HG03103 (cell line): ENCODE measurements around the gene PSMG2.
"Not testable (repeated sequence)": the region's sequence is repeated elsewhere in the genome, so short reads cannot be mapped to it uniquely, and the experiment has no call there.

Experiments used
- ATAC-seq: cut with Tn5 transposase; IDR thresholded peaks from one replicate; pipeline ENCODE4 v1.9.1; 2021; ENCODE audit warnings: low read depth; ENCODE audit not compliant: unreplicated experiment

The PSMG2 gene

GRCh38 chr18:12721495-12722275 is 18.8 kb downstream of the PSMG2 start:
- ATAC-seq = no peak

DNA sequence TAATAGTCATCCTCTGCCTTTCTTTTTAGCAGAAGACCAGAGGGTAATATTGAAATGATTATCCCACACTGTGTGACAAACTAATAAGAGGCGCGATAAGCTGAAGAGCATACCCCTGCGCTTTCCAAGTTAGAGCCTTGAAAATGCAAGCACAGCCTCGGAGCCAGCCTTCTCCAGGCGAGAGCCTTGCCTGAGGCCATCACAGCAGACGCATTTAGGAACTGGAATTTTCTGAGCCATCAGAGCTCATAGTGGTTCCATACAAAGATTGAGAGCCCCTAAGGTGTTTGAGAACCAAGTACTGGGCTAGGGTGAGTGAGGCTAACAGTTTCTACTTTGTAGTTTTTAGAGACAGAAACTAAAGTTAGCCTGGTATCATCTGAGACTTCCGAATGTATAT is 19.9 kb downstream of the PSMG2 start:
- ATAC-seq = no peak

DNA sequence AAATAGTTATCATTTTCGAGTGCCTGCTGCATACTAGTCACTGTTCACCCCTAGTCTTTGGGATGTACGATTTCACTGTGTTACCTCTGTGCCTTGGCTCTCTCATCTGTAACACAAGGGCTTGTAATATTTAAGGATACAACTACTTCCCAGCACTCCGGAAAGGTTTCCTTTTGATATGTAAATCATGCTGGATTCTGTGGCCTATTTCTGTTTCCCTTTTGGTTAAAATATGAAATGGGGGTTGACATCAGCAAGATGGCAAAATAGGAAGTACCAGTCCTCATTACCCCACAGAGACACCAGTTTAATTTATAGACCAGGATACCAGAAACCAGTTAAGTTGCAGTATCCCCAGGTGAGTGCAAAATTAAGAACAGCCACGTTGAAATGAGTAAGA is 23.5 kb downstream of the PSMG2 start:
- ATAC-seq = no peak

- ATAC-seq = no peak
These were observed 24.1 kb downstream of the PSMG2 start for GRCh38 chr18:12726774-12727550.

DNA sequence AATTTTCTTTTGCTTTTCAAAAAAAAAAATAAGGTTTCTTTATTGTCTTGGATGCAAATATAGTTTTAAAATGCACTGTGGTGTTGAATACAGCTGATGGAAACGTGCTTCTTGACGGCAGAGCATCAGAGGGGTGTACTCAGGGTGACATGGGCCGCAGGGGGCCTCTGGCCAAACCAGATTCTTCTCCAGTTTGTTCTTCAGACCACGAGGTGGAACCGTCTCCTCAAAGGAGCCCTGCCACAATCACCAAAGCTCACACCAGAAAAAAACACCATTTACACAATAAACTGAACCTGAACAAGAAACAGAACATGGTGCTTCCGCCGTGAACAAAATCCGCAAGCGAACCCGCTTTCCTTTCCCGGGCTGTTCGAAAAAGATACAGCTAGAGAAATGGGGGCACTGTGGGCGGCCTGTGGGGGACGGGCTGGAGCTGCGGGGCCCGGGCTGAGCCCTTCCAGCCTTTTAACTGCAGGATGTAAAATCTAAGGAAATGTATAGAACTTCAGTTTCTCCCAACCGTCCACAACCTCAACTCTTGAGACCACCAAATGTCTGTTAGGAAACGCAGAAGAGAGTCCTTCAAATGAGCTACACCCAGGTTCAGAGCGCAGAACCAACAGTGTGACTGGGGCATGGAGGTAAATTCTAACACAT is 34.5 kb downstream of the PSMG2 start:
- no peak for ATAC-seq

GRCh38 chr18:12741351-12741750 is 38.5 kb downstream of the PSMG2 start:
- no peak for ATAC-seq

DNA sequence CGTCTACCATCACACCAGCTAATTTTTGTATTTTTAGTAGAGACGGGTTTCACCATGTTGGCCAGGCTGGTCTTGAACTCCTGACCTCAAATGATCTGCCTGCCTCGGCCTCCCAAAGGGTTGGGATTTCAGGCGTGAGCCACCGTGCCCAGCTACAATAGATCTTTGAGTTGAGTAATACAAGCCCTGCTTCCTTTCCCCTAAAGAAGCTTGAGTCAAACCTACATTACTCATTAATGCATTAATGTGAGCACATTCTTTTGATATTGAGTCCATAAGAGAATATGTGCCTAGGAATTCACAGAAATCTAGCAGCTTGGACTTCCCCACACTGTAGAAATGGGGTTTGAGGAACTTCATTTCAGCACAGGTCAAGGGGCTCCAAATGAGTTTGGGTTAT is 39.6 kb downstream of the PSMG2 start:
- no peak for ATAC-seq

GRCh38 chr18:12744103-12744502 is 41.3 kb downstream of the PSMG2 start:
- ATAC-seq = no peak

DNA sequence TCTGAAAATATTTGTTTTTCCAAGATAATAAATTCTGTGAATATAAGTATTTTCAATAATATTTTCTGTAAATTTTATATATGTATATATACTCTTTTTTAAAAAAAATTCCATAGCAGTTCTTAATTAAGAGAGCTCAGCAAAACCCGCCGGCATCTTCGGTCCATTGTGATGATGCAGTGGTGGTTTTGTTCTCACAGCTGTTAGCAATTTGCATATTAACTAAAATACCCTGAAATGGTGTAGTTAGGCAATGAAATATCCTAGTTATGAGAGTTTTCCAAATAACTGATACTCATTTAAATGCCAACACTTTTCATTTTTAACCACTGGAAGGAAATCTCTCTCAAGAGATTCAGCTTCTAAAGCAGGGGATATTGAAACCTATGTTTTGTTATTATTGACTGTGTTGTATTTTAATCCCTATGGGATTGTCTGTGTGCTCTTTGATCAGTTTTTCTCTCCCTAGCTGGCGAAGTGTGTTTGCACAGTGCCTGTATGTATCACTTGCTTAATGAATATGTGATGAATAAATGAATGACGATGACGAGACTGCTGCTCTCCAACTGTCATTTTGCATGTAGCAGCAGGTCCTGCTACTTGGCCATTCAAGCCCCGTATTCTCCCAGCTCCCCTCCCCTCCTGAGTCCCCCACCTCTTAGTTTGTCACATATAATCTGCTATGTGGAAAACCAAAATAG is 42.4 kb downstream of the PSMG2 start:
- no peak for ATAC-seq

DNA sequence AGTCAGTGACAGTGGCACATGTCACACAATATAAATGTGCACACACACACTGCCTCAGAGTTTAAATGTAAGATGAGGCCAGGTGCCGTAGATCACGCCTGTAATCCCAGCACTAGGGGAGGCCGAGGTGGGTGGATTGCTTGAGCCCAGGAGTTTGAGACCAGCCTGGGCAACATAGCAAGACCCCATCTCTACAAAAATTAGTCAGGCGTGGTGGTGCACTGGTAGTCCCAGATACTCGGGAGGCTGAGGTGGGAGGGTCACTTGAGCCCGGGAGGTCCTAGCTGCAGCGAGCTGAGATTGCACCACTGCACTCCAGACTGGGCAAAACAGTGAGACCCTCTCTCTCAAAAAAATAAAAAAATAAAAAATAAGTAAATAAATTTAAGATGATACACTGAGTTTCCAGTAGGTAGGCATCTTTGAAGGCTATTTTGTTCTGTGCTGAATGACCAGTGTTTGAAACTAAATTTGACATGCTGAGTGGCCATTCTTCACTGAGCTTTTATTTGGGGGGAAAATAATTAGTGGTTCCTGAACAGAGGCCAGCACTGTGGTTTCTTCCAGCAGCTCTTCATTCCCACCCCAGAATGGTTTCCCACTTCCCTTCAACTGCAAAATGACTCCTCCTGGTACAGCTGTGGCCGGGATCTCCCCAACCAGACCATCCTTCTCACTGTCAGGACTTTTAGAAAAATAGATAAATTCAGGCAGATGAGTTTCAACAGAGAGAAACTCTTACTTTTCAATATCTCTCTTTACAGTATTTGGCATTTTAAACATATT is 44.9 kb downstream of the PSMG2 start:
- ATAC-seq = no peak

- no peak for ATAC-seq
These were observed 45.8 kb downstream of the PSMG2 start for GRCh38 chr18:12748671-12749070.

GRCh38 chr18:12749121-12749520 is 46.3 kb downstream of the PSMG2 start:
- ATAC-seq = no peak

DNA sequence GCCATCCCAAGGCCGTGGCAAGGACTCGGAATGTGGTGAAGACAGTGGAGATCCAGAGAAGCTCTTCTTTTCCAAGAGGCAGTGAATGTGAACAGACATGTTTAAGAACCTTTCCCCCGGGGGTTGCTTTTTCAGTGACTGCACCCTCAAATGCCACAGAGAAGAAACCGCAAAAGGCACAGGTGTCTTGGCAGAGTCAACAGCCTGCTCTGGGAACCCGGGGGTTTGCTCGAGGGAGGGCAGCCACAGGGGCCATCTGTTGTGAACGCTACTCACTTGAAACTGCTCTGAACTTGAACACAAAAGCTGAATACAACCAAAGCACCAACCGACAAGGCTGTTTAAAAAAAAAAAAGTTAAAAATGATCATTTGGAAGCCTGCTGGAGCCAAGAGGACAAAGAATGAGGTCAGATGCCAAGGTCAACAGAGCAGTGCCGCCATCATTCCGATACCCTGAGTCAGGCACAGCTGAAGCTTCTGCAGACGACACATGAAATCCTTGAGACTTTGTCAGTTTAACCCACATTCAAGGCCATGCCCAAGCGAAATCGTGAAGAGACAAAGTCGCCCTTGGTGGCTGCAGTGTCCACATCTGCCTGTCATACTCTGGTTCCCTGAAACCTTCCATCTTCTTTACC is 47.4 kb downstream of the PSMG2 start:
- ATAC-seq = peak; percentile 67

- no peak for ATAC-seq
These were observed 48.1 kb downstream of the PSMG2 start for GRCh38 chr18:12750715-12751502.

- ATAC-seq = no peak
These were observed 48.7 kb downstream of the PSMG2 start for GRCh38 chr18:12751503-12751884.

DNA sequence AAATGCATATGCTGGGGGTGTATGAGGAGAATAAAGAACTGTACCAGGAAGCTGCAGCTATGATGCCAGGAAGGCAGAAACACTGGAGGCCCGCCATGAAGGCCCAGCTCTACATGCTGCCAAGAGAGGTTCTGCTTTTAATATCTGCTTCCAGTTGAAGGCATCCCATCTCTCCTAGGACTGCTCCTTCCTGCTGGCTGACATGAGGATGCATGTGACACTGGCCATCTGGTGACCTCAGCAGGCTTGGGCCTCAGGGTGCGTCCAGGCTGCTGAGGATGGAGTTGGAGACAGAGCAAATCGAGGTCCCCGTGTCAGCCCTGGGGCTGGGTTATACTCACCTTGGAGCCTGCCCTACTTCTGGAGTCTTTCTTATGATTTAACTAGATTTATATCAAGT is 49.0 kb downstream of the PSMG2 start:
- no peak for ATAC-seq

GRCh38 chr18:12754511-12754910 is 51.7 kb downstream of the PSMG2 start:
- ATAC-seq = no peak

- ATAC-seq = not testable (repeated sequence)
These were observed 52.8 kb downstream of the PSMG2 start for GRCh38 chr18:12755606-12756005.
